OCI-LY1 (cell line): Measurements from ENCODE around the gene LIPM.

ENCODE experiments used
- H2AFZ ChIP-seq: fragments of 200-600 bp; sonication (generic), shearing (Covaris generic); 2 replicates; pipeline ENCODE4 v1.6.0; 2014; ENCODE audit warnings: antibody characterized with exemption, mild to moderate bottlenecking, low read length
- H3F3A ChIP-seq: fragments of 200-600 bp; sonication (generic), shearing (Covaris generic); 2 replicates; pipeline ENCODE4 v1.6.0; 2014; ENCODE audit warnings: mild to moderate bottlenecking, antibody characterized with exemption, low read length, moderate library complexity; ENCODE audit not compliant: insufficient read depth
- H3K27ac ChIP-seq: fragments of 200-600 bp; sonication (generic); 2 replicates; pipeline ENCODE4 v1.5.1; 2014; ENCODE audit warnings: low read length, mixed run types, mild to moderate bottlenecking, low read depth; ENCODE audit not compliant: poor library complexity, severe bottlenecking
- H3K27me3 ChIP-seq: fragments of 200-600 bp; sonication (generic); 2 replicates; pipeline ENCODE4 v1.6.0; 2014; ENCODE audit warnings: antibody characterized with exemption, mild to moderate bottlenecking, low read length, moderate library complexity; ENCODE audit not compliant: insufficient read depth
- H3K36me3 ChIP-seq: fragments of 200-600 bp; sonication (generic); 2 replicates; pipeline ENCODE4 v1.6.1; 2014; ENCODE audit warnings: mild to moderate bottlenecking, antibody characterized with exemption, low read length, moderate library complexity, mixed read lengths; ENCODE audit not compliant: insufficient read depth
- H3K4me1 ChIP-seq: fragments of 200-600 bp; sonication (generic); 2 replicates; pipeline ENCODE4 v1.5.1; 2014; ENCODE audit warnings: mild to moderate bottlenecking, low read length, moderate library complexity; ENCODE audit not compliant: insufficient read depth, severe bottlenecking
- H3K4me2 ChIP-seq: fragments of 200-600 bp; sonication (generic), shearing (Covaris generic); 2 replicates; pipeline ENCODE4 v1.6.1; 2014; ENCODE audit warnings: low read length
- H3K4me3 ChIP-seq: fragments of 200-600 bp; sonication (generic); 2 replicates; pipeline ENCODE4 v1.5.1; 2014; ENCODE audit warnings: low read length, low read depth, mild to moderate bottlenecking, mixed read lengths; ENCODE audit not compliant: poor library complexity, severe bottlenecking
- H3K79me2 ChIP-seq: fragments of 200-600 bp; shearing (Covaris generic); 2 replicates; pipeline ENCODE4 v1.6.1; 2016; ENCODE audit warnings: mixed run types, low read length, mixed read lengths; ENCODE audit not compliant: insufficient read depth
- H3K9ac ChIP-seq: fragments of 200-600 bp; sonication (generic), shearing (Covaris generic); 2 replicates; pipeline ENCODE4 v1.6.1; 2014; ENCODE audit warnings: mild to moderate bottlenecking, low read length, mixed read lengths
- H3K9me2 ChIP-seq: fragments of 200-600 bp; sonication (generic), shearing (Covaris generic); 2 replicates; pipeline ENCODE4 v1.6.1; 2014; ENCODE audit warnings: low read depth, mild to moderate bottlenecking, low read length, mixed read lengths
- H3K9me3 ChIP-seq: fragments of 200-600 bp; shearing (Covaris generic); 2 replicates; pipeline ENCODE4 v1.6.1; 2014; ENCODE audit warnings: low read length, mixed read lengths
- H4K20me1 ChIP-seq: fragments of 200-600 bp; sonication (generic), shearing (Covaris generic); 2 replicates; pipeline ENCODE4 v1.6.0; 2016; ENCODE audit warnings: mild to moderate bottlenecking, low read length; ENCODE audit not compliant: insufficient read depth
- CTCF ChIP-seq: fragments of 200-600 bp; sonication (generic), shearing (Covaris generic); IDR thresholded peaks from 2 replicates; pipeline ENCODE4 v1.5.1; 2017; ENCODE audit warnings: mild to moderate bottlenecking, antibody characterized with exemption, low read length, moderate library complexity, mixed read lengths
- EZH2 ChIP-seq: fragments of 200-600 bp; sonication (generic), shearing (Covaris generic); IDR thresholded peaks from 2 replicates; pipeline ENCODE4 v1.8.0; 2017; ENCODE audit warnings: borderline replicate concordance, mixed run types, mild to moderate bottlenecking, antibody characterized with exemption, low read length, moderate library complexity, mixed read lengths

Gene LIPM

GRCh38 chr10:88854684-88855083, 52.2 kb downstream of the LIPM start:
- no peak overlapping the region for H3K27ac ChIP-seq
- TF ChIP-seq EZH2 (no peak), CTCF (no peak)
- H3K9me2 ChIP-seq: no peaks in the 10 kb centered on the region
- no peak overlapping the region for H2AFZ ChIP-seq
- no peaks in the 10 kb centered on the region for H3K36me3 ChIP-seq
- no peaks in the 10 kb centered on the region for H3F3A ChIP-seq
- no peaks in the 10 kb centered on the region for H3K79me2 ChIP-seq
- H3K4me1 ChIP-seq: no peaks in the 10 kb centered on the region
- no peak overlapping the region for H3K4me3 ChIP-seq
- no peaks in the 10 kb centered on the region for H4K20me1 ChIP-seq
- no peaks in the 10 kb centered on the region for H3K27me3 ChIP-seq
- no peak overlapping the region for H3K4me2 ChIP-seq
- H3K9ac ChIP-seq: no peak overlapping the region
- H3K9me3 ChIP-seq: no peaks in the 10 kb centered on the region

DNA sequence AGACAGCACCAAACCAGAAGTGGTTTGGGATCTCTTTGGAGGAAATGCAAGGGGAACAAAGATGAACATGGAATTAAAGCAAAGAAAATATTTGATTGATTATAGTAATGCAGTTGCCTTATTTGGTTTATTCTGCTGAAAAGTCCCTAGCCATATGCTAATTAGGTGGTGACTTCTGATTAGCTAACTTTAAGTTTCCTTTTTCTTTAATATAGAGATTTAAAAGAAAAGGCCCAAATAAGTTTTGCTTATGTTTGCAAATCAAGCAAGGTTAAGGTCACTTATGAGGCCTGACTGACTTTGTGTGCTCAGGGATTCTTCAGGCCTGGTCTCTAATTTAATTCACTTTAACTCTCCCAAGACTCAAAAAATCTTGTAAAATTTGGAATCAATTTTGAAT, 55.3 kb downstream of the LIPM start:
- no peaks in the 10 kb centered on the region for H4K20me1 ChIP-seq
- no peak overlapping the region for H3K4me2 ChIP-seq

GRCh38 chr10:88858491-88858890, 56.0 kb downstream of the LIPM start:
- H3K9ac ChIP-seq: no peak overlapping the region
- no peak overlapping the region for H3K4me2 ChIP-seq
- no peaks in the 10 kb centered on the region for H3F3A ChIP-seq
- no peaks in the 10 kb centered on the region for H3K36me3 ChIP-seq
- H2AFZ ChIP-seq: no peak overlapping the region
- H3K9me3 ChIP-seq: no peaks in the 10 kb centered on the region
- H3K27me3 ChIP-seq: no peaks in the 10 kb centered on the region
- H3K4me3 ChIP-seq: no peak overlapping the region
- TF ChIP-seq EZH2 (no peak), CTCF (no peak)
- no peaks in the 10 kb centered on the region for H4K20me1 ChIP-seq
- no peaks in the 10 kb centered on the region for H3K4me1 ChIP-seq
- no peaks in the 10 kb centered on the region for H3K79me2 ChIP-seq
- H3K9me2 ChIP-seq: no peaks in the 10 kb centered on the region
- H3K27ac ChIP-seq: no peak overlapping the region

More for the DNA sequence above, 55.3 kb downstream of the LIPM start:
- no peaks in the 10 kb centered on the region for H3K36me3 ChIP-seq
- H3K4me3 ChIP-seq: no peak overlapping the region
- no peaks in the 10 kb centered on the region for H3K27me3 ChIP-seq
- TF ChIP-seq EZH2: no peak
- TF ChIP-seq CTCF: no peak
- no peaks in the 10 kb centered on the region for H3F3A ChIP-seq
- H3K9me3 ChIP-seq: no peaks in the 10 kb centered on the region
- no peaks in the 10 kb centered on the region for H3K9me2 ChIP-seq
- no peak overlapping the region for H3K27ac ChIP-seq
- H3K4me1 ChIP-seq: no peaks in the 10 kb centered on the region
- H3K79me2 ChIP-seq: no peaks in the 10 kb centered on the region
- H3K9ac ChIP-seq: no peak overlapping the region
- no peak overlapping the region for H2AFZ ChIP-seq
